SK-N-SH treated with all-trans-retinoic acid at 6 μM for 48 hours (cell line): ENCODE measurements around the gene GPX3.

ENCODE experiments used
- ATAC-seq: fragments of 200-7000 bp; cut with Tn5 transposase; 3 replicates; pipeline ENCODE4 v1.9.1; 2020; ENCODE audit warnings: mild to moderate bottlenecking, moderate library complexity
- ARNTL ChIP-seq: fragments of 450-650 bp; formaldehyde crosslinking; IDR thresholded peaks from 2 replicates; pipeline ENCODE4 v1.5.0; 2020; ENCODE audit warnings: low read depth, mild to moderate bottlenecking, moderate library complexity, borderline replicate concordance
- BACH2 ChIP-seq: fragments of 250-450 bp; sonication (Bioruptor Pico); IDR thresholded peaks from 2 replicates; pipeline ENCODE4 v1.9.0; 2021; ENCODE audit warnings: mild to moderate bottlenecking, borderline replicate concordance
- CREB5 ChIP-seq: fragments of 250-450 bp; sonication (Bioruptor Pico); IDR thresholded peaks from 2 replicates; pipeline ENCODE4 v1.5.1; 2020; ENCODE audit warnings: low read depth, mild to moderate bottlenecking, moderate library complexity
- CSDC2 ChIP-seq: fragments of 250-450 bp; sonication (Bioruptor Pico); IDR thresholded peaks from 2 replicates; pipeline ENCODE4 v1.5.0; 2020; ENCODE audit warnings: mild to moderate bottlenecking, moderate library complexity
- CSRNP3 ChIP-seq: fragments of 250-450 bp; sonication (Bioruptor Pico); IDR thresholded peaks from 2 replicates; pipeline ENCODE4 v1.5.1; 2021; ENCODE audit warnings: mild to moderate bottlenecking, moderate library complexity
- ESRRG ChIP-seq: fragments of 250-450 bp; sonication (Bioruptor Pico); IDR thresholded peaks from 2 replicates; pipeline ENCODE4 v1.6.1; 2021; ENCODE audit warnings: mild to moderate bottlenecking
- GLIS3 ChIP-seq: fragments of 250-450 bp; sonication (Bioruptor Pico); IDR thresholded peaks from 2 replicates; pipeline ENCODE4 v1.5.0; 2020; ENCODE audit warnings: mild to moderate bottlenecking, moderate library complexity
- OSR1 ChIP-seq: fragments of 250-450 bp; sonication (Bioruptor Pico); IDR thresholded peaks from 2 replicates; pipeline ENCODE4 v1.8.0; 2022; ENCODE audit warnings: moderate library complexity, mild to moderate bottlenecking, inconsistent platforms
- PATZ1 ChIP-seq: fragments of 250-450 bp; sonication (Bioruptor Pico); IDR thresholded peaks from 2 replicates; pipeline ENCODE4 v1.8.0; 2020; ENCODE audit warnings: mild to moderate bottlenecking, moderate library complexity, borderline replicate concordance
- POU6F1 ChIP-seq: fragments of 250-450 bp; sonication (Bioruptor Pico); IDR thresholded peaks from 2 replicates; pipeline ENCODE4 v1.8.0; 2021; ENCODE audit warnings: low read depth, mild to moderate bottlenecking, moderate library complexity, borderline replicate concordance
- PPARA ChIP-seq: fragments of 250-450 bp; sonication (Bioruptor Pico); IDR thresholded peaks from 2 replicates; pipeline ENCODE4 v1.5.0; 2020; ENCODE audit warnings: mild to moderate bottlenecking, borderline replicate concordance
- RARB ChIP-seq: fragments of 250-450 bp; sonication (Bioruptor Pico); IDR thresholded peaks from 2 replicates; pipeline ENCODE4 v1.8.0; 2021; ENCODE audit warnings: mild to moderate bottlenecking, moderate library complexity
- SNAI2 ChIP-seq: fragments of 250-450 bp; sonication (Bioruptor Pico); IDR thresholded peaks from 2 replicates; pipeline ENCODE4 v1.5.0; 2020; ENCODE audit warnings: mild to moderate bottlenecking, moderate library complexity
- TCF4 ChIP-seq: fragments of 250-450 bp; sonication (Bioruptor Pico); IDR thresholded peaks from 2 replicates; pipeline ENCODE4 v1.8.0; 2021; ENCODE audit warnings: mild to moderate bottlenecking, moderate library complexity, borderline replicate concordance
- TOX ChIP-seq: fragments of 250-450 bp; sonication (Bioruptor Pico); IDR thresholded peaks from 2 replicates; pipeline ENCODE4 v1.8.0; 2021; ENCODE audit warnings: mild to moderate bottlenecking, moderate library complexity, borderline replicate concordance
- TSHZ2 ChIP-seq: fragments of 250-450 bp; sonication (Bioruptor Pico); IDR thresholded peaks from 2 replicates; pipeline ENCODE4 v1.5.0; 2020; ENCODE audit warnings: mild to moderate bottlenecking, moderate library complexity
- ZFP3 ChIP-seq: fragments of 250-450 bp; sonication (Bioruptor Pico); IDR thresholded peaks from 2 replicates; pipeline ENCODE4 v1.5.0; 2020; ENCODE audit warnings: mild to moderate bottlenecking, moderate library complexity
- ZFP30 ChIP-seq: fragments of 450-650 bp; formaldehyde crosslinking; IDR thresholded peaks from 2 replicates; pipeline ENCODE4 v1.5.0; 2022; ENCODE audit warnings: mild to moderate bottlenecking, moderate library complexity
- ZNF565 ChIP-seq: fragments of 450-650 bp; formaldehyde crosslinking; conservative IDR thresholded peaks from 2 replicates; pipeline ENCODE4 v1.5.0; 2020; ENCODE audit warnings: low read depth, mild to moderate bottlenecking, moderate library complexity
- ZNF8 ChIP-seq: fragments of 450-650 bp; formaldehyde crosslinking; IDR thresholded peaks from 2 replicates; pipeline ENCODE4 v1.5.0; 2020; ENCODE audit warnings: mild to moderate bottlenecking, moderate library complexity

GPX3 gene

GRCh38 chr5:151067632-151068432 lies 47.4 kb downstream of the GPX3 start:
- no peak for TF ChIP-seq TCF4
- TF ChIP-seq POU6F1 (CRISPR knock-in tag): no peak
- no peak for TF ChIP-seq ZFP30 (CRISPR knock-in tag)
- no peak for TF ChIP-seq OSR1 (CRISPR knock-in tag)
- TF ChIP-seq TOX (CRISPR knock-in tag): no peak
- no peak for TF ChIP-seq CREB5 (CRISPR knock-in tag)
- no peak for TF ChIP-seq PATZ1 (CRISPR knock-in tag)
- no peak for TF ChIP-seq ZNF8 (CRISPR knock-in tag)
- TF ChIP-seq PPARA (CRISPR knock-in tag): no peak
- TF ChIP-seq ZNF565: no peak
- TF ChIP-seq SNAI2 (CRISPR knock-in tag): no peak
- no peak for TF ChIP-seq BACH2 (CRISPR knock-in tag)
- TF ChIP-seq GLIS3 (CRISPR knock-in tag): no peak
- TF ChIP-seq CSDC2 (CRISPR knock-in tag): no peak
- ATAC-seq: no peak

- TF ChIP-seq SNAI2 (CRISPR knock-in tag) (no peak), ARNTL (CRISPR knock-in tag) (no peak), RARB (CRISPR knock-in tag) (no peak), TOX (CRISPR knock-in tag) (no peak), ZFP30 (CRISPR knock-in tag) (no peak), OSR1 (CRISPR knock-in tag) (no peak), ESRRG (CRISPR knock-in tag) (no peak), CSRNP3 (CRISPR knock-in tag) (no peak), ZFP3 (CRISPR knock-in tag) (no peak), TSHZ2 (CRISPR knock-in tag) (no peak), POU6F1 (CRISPR knock-in tag) (no peak)
- no peak for ATAC-seq
Measured at GRCh38 chr5:151068433-151069197, 48.2 kb downstream of the GPX3 start.
